ENCODE data around the gene DISC1.

GRCh38 chr1:231993968-231994455, 367.4 kb downstream of the DISC1 start:
- no peak for TF ChIP-seq EZH2 (IDR thresholded peaks at IDR 0.05; ENCODE audit: borderline replicate concordance, low read length)
- no peak for TF ChIP-seq CTCF (IDR thresholded peaks at IDR 0.05; ENCODE audit: low read length)

Measured in OCI-LY1 (cell line).